ENCODE measurements around the gene POPDC2. TPM values are rescaled to one million over a fixed set of nuclear protein-coding genes. Genes with fewer than 3 reads are reported as not detected.

POPDC2 gene
- total RNA-seq, 1 donor from 2014 or later, result 1.2 TPM

GRCh38 chr3:119630128-119630879, 30.1 kb downstream of the POPDC2 start:
- H3K27me3 Mint-ChIP-seq (ENCODE audit: insufficient read depth), result peaks cover 2% of the 10 kb centered on the region
- no peaks in the 10 kb centered on the region for H3K9me3 Mint-ChIP-seq
- H3K4me1 Mint-ChIP-seq (ENCODE audit: low read depth), result peaks cover 41% of the 10 kb centered on the region
- peaks cover 2% of the 10 kb centered on the region for H3K36me3 Mint-ChIP-seq (ENCODE audit: low read depth)
- intact Hi-C loops (cut with micrococcal nuclease), result no loop called here
- H3K27ac Mint-ChIP-seq, result no peak overlapping the region
- no peak for DNase-seq (ENCODE audit: low spot score)
- no peak overlapping the region for H3K4me3 Mint-ChIP-seq

- no peak overlapping the region for H3K27ac Mint-ChIP-seq
Measured at GRCh38 chr3:119628816-119629445, 31.5 kb downstream of the POPDC2 start.

GRCh38 chr3:119628390-119628789, 32.0 kb downstream of the POPDC2 start:
- Mint-ChIP-seq H3K36me3 (ENCODE audit: low read depth) (peaks cover 2% of the 10 kb centered on the region), H3K9me3 (no peaks in the 10 kb centered on the region), H3K27ac (peak overlapping the region; percentile 1), H3K27me3 (ENCODE audit: insufficient read depth) (peaks cover 2% of the 10 kb centered on the region), H3K4me3 (no peak overlapping the region), H3K4me1 (ENCODE audit: low read depth) (peaks cover 41% of the 10 kb centered on the region)
- no peak for DNase-seq (ENCODE audit: low spot score)
- intact Hi-C loops (cut with micrococcal nuclease), result loop anchor here (1.0 to 2.0 kb wide), 2 partner anchors 11 to 48 kb away; partner anchors contain the start of gene COX17

More at GRCh38 chr3:119628816-119629445, 31.5 kb downstream of the POPDC2 start:
- Mint-ChIP-seq H3K36me3 (ENCODE audit: low read depth) (peaks cover 2% of the 10 kb centered on the region), H3K27me3 (ENCODE audit: insufficient read depth) (peaks cover 2% of the 10 kb centered on the region), H3K4me3 (peak overlapping the region; percentile 8), H3K9me3 (no peaks in the 10 kb centered on the region), H3K4me1 (ENCODE audit: low read depth) (peaks cover 41% of the 10 kb centered on the region)
- intact Hi-C loops (cut with micrococcal nuclease), result loop anchor here (1.0 to 2.0 kb wide), 2 partner anchors 10 to 48 kb away; partner anchors contain the start of gene COX17
- no peak for DNase-seq (ENCODE audit: low spot score)

GRCh38 chr3:119627461-119627860, 32.9 kb downstream of the POPDC2 start:
- no peak overlapping the region for H3K27ac Mint-ChIP-seq
- peaks cover 41% of the 10 kb centered on the region for H3K4me1 Mint-ChIP-seq (ENCODE audit: low read depth)
- DNase-seq (ENCODE audit: low spot score), result no peak
- peaks cover 2% of the 10 kb centered on the region for H3K36me3 Mint-ChIP-seq (ENCODE audit: low read depth)
- no peaks in the 10 kb centered on the region for H3K27me3 Mint-ChIP-seq (ENCODE audit: insufficient read depth)
- intact Hi-C loops (cut with micrococcal nuclease), result no loop called here
- H3K4me3 Mint-ChIP-seq, result no peak overlapping the region
- H3K9me3 Mint-ChIP-seq, result no peaks in the 10 kb centered on the region

- Mint-ChIP-seq H3K36me3 (ENCODE audit: low read depth) (peaks cover 2% of the 10 kb centered on the region), H3K27ac (no peak overlapping the region), H3K4me3 (no peak overlapping the region), H3K27me3 (ENCODE audit: insufficient read depth) (no peaks in the 10 kb centered on the region), H3K9me3 (no peaks in the 10 kb centered on the region), H3K4me1 (ENCODE audit: low read depth) (peaks cover 41% of the 10 kb centered on the region)
- no peak for DNase-seq (ENCODE audit: low spot score)
- intact Hi-C loops (cut with micrococcal nuclease), result no loop called here
Measured at GRCh38 chr3:119626196-119626595, 34.2 kb downstream of the POPDC2 start.

GRCh38 chr3:119625451-119626153, 34.8 kb downstream of the POPDC2 start:
- intact Hi-C loops (cut with micrococcal nuclease), result loop anchor here (2.0 kb wide), 1 partner anchor 13 kb away; no protein-coding TSS in a partner anchor
- no peaks in the 10 kb centered on the region for H3K27me3 Mint-ChIP-seq (ENCODE audit: insufficient read depth)
- peaks cover 2% of the 10 kb centered on the region for H3K36me3 Mint-ChIP-seq (ENCODE audit: low read depth)
- no peak for DNase-seq (ENCODE audit: low spot score)
- H3K27ac Mint-ChIP-seq, result no peak overlapping the region
- H3K9me3 Mint-ChIP-seq, result no peaks in the 10 kb centered on the region
- no peak overlapping the region for H3K4me3 Mint-ChIP-seq
- H3K4me1 Mint-ChIP-seq (ENCODE audit: low read depth), result peaks cover 36% of the 10 kb centered on the region

- Mint-ChIP-seq H3K27me3 (ENCODE audit: insufficient read depth) (no peaks in the 10 kb centered on the region), H3K36me3 (ENCODE audit: low read depth) (peaks cover 2% of the 10 kb centered on the region), H3K9me3 (no peaks in the 10 kb centered on the region), H3K27ac (no peak overlapping the region), H3K4me3 (no peak overlapping the region), H3K4me1 (ENCODE audit: low read depth) (peaks cover 31% of the 10 kb centered on the region)
- no peak for DNase-seq (ENCODE audit: low spot score)
- intact Hi-C loops (cut with micrococcal nuclease), result loop anchor here (2.0 kb wide), 1 partner anchor 15 kb away; no protein-coding TSS in a partner anchor
Measured at GRCh38 chr3:119624002-119624720, 36.2 kb downstream of the POPDC2 start.

GRCh38 chr3:119620899-119621298, 39.5 kb downstream of the POPDC2 start:
- no peak for DNase-seq (ENCODE audit: low spot score)
- intact Hi-C loops (cut with micrococcal nuclease), result no loop called here
- Mint-ChIP-seq H3K9me3 (no peaks in the 10 kb centered on the region), H3K27ac (no peak overlapping the region), H3K4me3 (no peak overlapping the region), H3K36me3 (ENCODE audit: low read depth) (no peaks in the 10 kb centered on the region), H3K27me3 (ENCODE audit: insufficient read depth) (peaks cover 5% of the 10 kb centered on the region), H3K4me1 (ENCODE audit: low read depth) (no peaks in the 10 kb centered on the region)

GRCh38 chr3:119619094-119619493, 41.3 kb downstream of the POPDC2 start:
- no peak for DNase-seq (ENCODE audit: low spot score)
- no peaks in the 10 kb centered on the region for H3K4me1 Mint-ChIP-seq (ENCODE audit: low read depth)
- no peak overlapping the region for H3K27ac Mint-ChIP-seq
- intact Hi-C loops (cut with micrococcal nuclease), result no loop called here
- H3K36me3 Mint-ChIP-seq (ENCODE audit: low read depth), result no peaks in the 10 kb centered on the region
- H3K27me3 Mint-ChIP-seq (ENCODE audit: insufficient read depth), result peaks cover 5% of the 10 kb centered on the region
- H3K9me3 Mint-ChIP-seq, result no peaks in the 10 kb centered on the region
- no peak overlapping the region for H3K4me3 Mint-ChIP-seq

GRCh38 chr3:119616056-119616455, 44.3 kb downstream of the POPDC2 start:
- no peak for DNase-seq (ENCODE audit: low spot score)
- Mint-ChIP-seq H3K4me1 (ENCODE audit: low read depth) (no peaks in the 10 kb centered on the region), H3K4me3 (no peak overlapping the region), H3K27ac (no peak overlapping the region), H3K36me3 (ENCODE audit: low read depth) (no peaks in the 10 kb centered on the region), H3K9me3 (no peaks in the 10 kb centered on the region), H3K27me3 (ENCODE audit: insufficient read depth) (peaks cover 5% of the 10 kb centered on the region)
- intact Hi-C loops (cut with micrococcal nuclease), result no loop called here

- H3K4me1 Mint-ChIP-seq (ENCODE audit: low read depth), result no peaks in the 10 kb centered on the region
- peaks cover 19% of the 10 kb centered on the region for H3K27me3 Mint-ChIP-seq (ENCODE audit: insufficient read depth)
- H3K4me3 Mint-ChIP-seq, result no peak overlapping the region
- intact Hi-C loops (cut with micrococcal nuclease), result no loop called here
- no peak for DNase-seq (ENCODE audit: low spot score)
- H3K9me3 Mint-ChIP-seq, result no peaks in the 10 kb centered on the region
- H3K36me3 Mint-ChIP-seq (ENCODE audit: low read depth), result no peaks in the 10 kb centered on the region
- no peak overlapping the region for H3K27ac Mint-ChIP-seq
Measured at GRCh38 chr3:119613872-119614271, 46.5 kb downstream of the POPDC2 start.

- no peaks in the 10 kb centered on the region for H3K9me3 Mint-ChIP-seq
- no peaks in the 10 kb centered on the region for H3K36me3 Mint-ChIP-seq (ENCODE audit: low read depth)
- H3K4me3 Mint-ChIP-seq, result no peak overlapping the region
- peaks cover 24% of the 10 kb centered on the region for H3K27me3 Mint-ChIP-seq (ENCODE audit: insufficient read depth)
- H3K27ac Mint-ChIP-seq, result no peak overlapping the region
- no peak for DNase-seq (ENCODE audit: low spot score)
- intact Hi-C loops (cut with micrococcal nuclease), result no loop called here
- no peaks in the 10 kb centered on the region for H3K4me1 Mint-ChIP-seq (ENCODE audit: low read depth)
Measured at GRCh38 chr3:119613201-119613600, 47.2 kb downstream of the POPDC2 start.

All from activated T-helper 1 cell treated with anti-CD3 and anti-CD28 coated beads, Interleukin-12 subunit alpha, Interleukin-12 subunit beta, Interleukin-2, Interleukin-4 antibody, amounts not matched to agents 30 ng/mL and 10 ng/mL and 1 ng/mL, durations not matched to agents 14 hours and 24 hours and 36 hours (primary cell).